ENCODE data around the gene RAD23A. TPM values are rescaled to one million over a fixed set of nuclear protein-coding genes. Genes with fewer than 3 reads are reported as not detected.
A peak's percentile ranks its signal among the peaks of the same experiment; 100 is the strongest.

The RAD23A gene
- total and polyA plus RNA-seq, 9 of the 15 experiments (the other 6 are each of a cell fraction or from before 2014, with no cell fraction given): 9.5 to 181 (median 101) TPM

- TF ChIP-seq ZBTB40 (IDR thresholded peaks at IDR 0.05): peak; percentile 61
- TF ChIP-seq ZBTB40 (CRISPR knock-in tag; IDR thresholded peaks at IDR 0.05): no peak
- peak; percentile 54; the same call in 1 of the 2 replicates for TF ChIP-seq SAFB (IDR thresholded peaks at IDR 0.05; ENCODE audit: borderline replicate concordance, low read depth, low read length)
- peak; percentile 50; the same call in 1 of the 2 replicates for TF ChIP-seq HNRNPL (IDR thresholded peaks at IDR 0.05; ENCODE audit: low read depth, low read length)
- TF ChIP-seq SMAD4 (CRISPR knock-in tag; conservative IDR thresholded peaks at IDR 0.05): peak; percentile 46
- TF ChIP-seq CREB3 (tag; conservative IDR thresholded peaks at IDR 0.05; ENCODE audit: low read depth): no peak
- peak; percentile 60 for TF ChIP-seq HMGN3 (IDR thresholded peaks at IDR 0.05; ENCODE audit: borderline replicate concordance, extremely low read depth, insufficient read length, low read depth, low read length)
- TF ChIP-seq TAF1 (IDR thresholded peaks at IDR 0.05; ENCODE audit: control insufficient read depth, extremely low read depth, insufficient read depth, low read length, severe bottlenecking): peak; percentile 5
- peak; percentile 18 to 57 for TF ChIP-seq E2F6 (IDR thresholded peaks at IDR 0.05; ENCODE audit: borderline replicate concordance in 1 of 2, extremely low read depth in 1 of 2, insufficient read depth in 1 of 2, insufficient read length in 1 of 2, low read depth in 1 of 2, low read length in 1 of 2, poor library complexity in 1 of 2, severe bottlenecking in 1 of 2)
Observed at GRCh38 chr19:12995596-12996405, 50.1 kb downstream of the RAD23A start (continued).

Measured in K562 (cell line).